Activated CD8-positive, alpha-beta memory T cell treated with anti-CD3 and anti-CD28 coated beads for 1 hour (primary cell): ENCODE data around the gene ERBB2.

ENCODE experiments used
- DNase-seq, 2 donors: peaks; one replicate each; pipeline ENCODE4 v3.0.0-alpha.2; 2020; ENCODE audit warnings: low read depth in 1 of 2; ENCODE audit errors: extremely low read depth in 1 of 2

The ERBB2 gene

GRCh38 chr17:39665642-39666224, 34.1 kb upstream of the ERBB2 start:
- no peak for DNase-seq

GRCh38 chr17:39666231-39666600, 33.6 kb upstream of the ERBB2 start:
- DNase-seq: no peak

- no peak for DNase-seq
These were observed 33.1 kb upstream of the ERBB2 start for GRCh38 chr17:39666601-39667261.

- DNase-seq: no peak
These were observed 32.5 kb upstream of the ERBB2 start for GRCh38 chr17:39667262-39667944.

GRCh38 chr17:39667945-39668924, 31.6 kb upstream of the ERBB2 start, which contains the start of gene PNMT:
PNMT (plus strand) TSS chr17:39668453; CDS start chr17:39668476, 23 bp downstream.
- DNase-seq: peak in 1 of 2 donors; percentile 63

- DNase-seq: no peak
These were observed 29.7 kb upstream of the ERBB2 start for GRCh38 chr17:39669897-39670735.

GRCh38 chr17:39670746-39671145, 29.1 kb upstream of the ERBB2 start:
- no peak for DNase-seq

GRCh38 chr17:39671651-39672521, 28.0 kb upstream of the ERBB2 start:
- no peak for DNase-seq

- no peak for DNase-seq
These were observed 27.1 kb upstream of the ERBB2 start for GRCh38 chr17:39672522-39673334.

- DNase-seq: no peak
These were observed 26.4 kb upstream of the ERBB2 start for GRCh38 chr17:39673335-39674081.

GRCh38 chr17:39674179-39674578, 25.7 kb upstream of the ERBB2 start:
- DNase-seq: no peak

GRCh38 chr17:39674702-39675389, 25.0 kb upstream of the ERBB2 start:
- no peak for DNase-seq

- no peak for DNase-seq
These were observed 24.3 kb upstream of the ERBB2 start for GRCh38 chr17:39675390-39676082.

GRCh38 chr17:39676198-39676819, 23.6 kb upstream of the ERBB2 start:
- DNase-seq: no peak

GRCh38 chr17:39677072-39677471, 22.8 kb upstream of the ERBB2 start:
- no peak for DNase-seq
